ENCODE measurements around the gene COQ8A.
"Not testable (repeated sequence)": the region's sequence is repeated elsewhere in the genome, so short reads cannot be mapped to it uniquely, and the experiment has no call there.

COQ8A gene

DNA sequence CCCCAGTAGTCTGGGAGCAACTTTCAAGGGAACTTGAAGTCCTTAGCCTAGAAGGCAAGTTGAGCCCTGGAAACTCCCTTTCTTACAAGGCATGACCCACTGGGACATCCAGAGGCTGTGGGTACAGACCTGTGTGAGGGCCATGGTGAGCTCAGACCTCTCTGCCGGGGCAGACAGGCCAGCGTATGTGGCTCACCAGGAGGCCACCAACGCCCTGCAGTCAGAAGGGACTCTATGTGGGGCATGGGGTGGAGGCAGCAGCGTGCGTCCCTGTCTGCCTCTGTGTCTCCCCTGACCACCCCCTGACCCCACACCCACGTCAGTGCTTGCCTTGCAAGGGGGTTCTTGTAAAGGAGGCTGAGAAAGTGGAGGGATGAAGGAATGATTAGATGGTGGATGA, 10.8 kb downstream of the COQ8A start:
- DNase-seq (ENCODE audit: low read depth): peak; percentile 29
- no peak overlapping the region for H3K4me3 ChIP-seq (ENCODE audit: low read depth, low read length)
- TF ChIP-seq, protein P1, sequence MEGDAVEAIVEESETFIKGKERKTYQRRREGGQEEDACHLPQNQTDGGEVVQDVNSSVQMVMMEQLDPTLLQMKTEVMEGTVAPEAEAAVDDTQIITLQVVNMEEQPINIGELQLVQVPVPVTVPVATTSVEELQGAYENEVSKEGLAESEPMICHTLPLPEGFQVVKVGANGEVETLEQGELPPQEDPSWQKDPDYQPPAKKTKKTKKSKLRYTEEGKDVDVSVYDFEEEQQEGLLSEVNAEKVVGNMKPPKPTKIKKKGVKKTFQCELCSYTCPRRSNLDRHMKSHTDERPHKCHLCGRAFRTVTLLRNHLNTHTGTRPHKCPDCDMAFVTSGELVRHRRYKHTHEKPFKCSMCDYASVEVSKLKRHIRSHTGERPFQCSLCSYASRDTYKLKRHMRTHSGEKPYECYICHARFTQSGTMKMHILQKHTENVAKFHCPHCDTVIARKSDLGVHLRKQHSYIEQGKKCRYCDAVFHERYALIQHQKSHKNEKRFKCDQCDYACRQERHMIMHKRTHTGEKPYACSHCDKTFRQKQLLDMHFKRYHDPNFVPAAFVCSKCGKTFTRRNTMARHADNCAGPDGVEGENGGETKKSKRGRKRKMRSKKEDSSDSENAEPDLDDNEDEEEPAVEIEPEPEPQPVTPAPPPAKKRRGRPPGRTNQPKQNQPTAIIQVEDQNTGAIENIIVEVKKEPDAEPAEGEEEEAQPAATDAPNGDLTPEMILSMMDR (IDR thresholded peaks at IDR 0.05; ENCODE audit: insufficient read depth, low read depth, low read length, missing control alignments): no peak

DNA sequence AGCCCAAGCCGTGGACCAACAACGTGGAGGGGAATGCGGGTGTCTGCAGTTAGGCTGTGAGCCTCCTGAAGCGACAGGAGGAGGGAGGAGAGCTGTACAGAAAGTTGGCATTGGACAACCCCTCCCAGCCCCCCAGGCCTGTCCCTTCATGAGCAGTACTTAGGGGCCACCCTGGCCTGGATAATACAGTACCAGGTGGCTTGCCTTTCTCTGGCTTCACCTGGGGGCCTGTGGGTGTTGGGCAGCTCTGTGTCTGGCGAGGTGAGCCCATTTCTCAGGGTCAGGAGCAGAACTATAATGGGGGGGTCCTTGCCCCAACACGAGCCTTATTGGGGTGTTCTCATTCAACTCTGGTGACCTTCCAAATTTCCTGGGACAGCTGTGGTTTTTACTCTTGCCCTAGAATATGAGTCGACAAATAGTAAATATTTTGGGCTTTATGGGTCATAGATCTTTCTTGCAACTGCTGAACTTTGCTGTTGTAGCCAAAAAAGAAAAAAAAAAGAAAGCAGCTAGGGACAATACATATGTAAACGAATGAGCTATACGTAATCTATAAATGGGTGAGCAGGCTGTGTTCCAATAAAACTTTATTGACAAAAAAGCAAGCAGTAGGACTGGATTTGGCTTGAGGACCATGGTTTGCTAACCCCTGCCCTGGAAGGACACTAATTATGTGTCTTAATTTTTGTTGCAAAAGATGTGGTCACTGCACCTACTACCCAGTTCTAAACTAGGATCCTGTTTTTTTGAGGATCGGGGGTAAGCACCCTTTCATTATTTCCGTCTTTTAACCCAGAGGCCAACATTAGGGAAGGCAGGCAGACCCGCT, 11.4 kb downstream of the COQ8A start:
- no peak for DNase-seq (ENCODE audit: low read depth)
- TF ChIP-seq, protein P1 (IDR thresholded peaks at IDR 0.05; ENCODE audit: insufficient read depth, low read depth, low read length, missing control alignments): no peak

DNA sequence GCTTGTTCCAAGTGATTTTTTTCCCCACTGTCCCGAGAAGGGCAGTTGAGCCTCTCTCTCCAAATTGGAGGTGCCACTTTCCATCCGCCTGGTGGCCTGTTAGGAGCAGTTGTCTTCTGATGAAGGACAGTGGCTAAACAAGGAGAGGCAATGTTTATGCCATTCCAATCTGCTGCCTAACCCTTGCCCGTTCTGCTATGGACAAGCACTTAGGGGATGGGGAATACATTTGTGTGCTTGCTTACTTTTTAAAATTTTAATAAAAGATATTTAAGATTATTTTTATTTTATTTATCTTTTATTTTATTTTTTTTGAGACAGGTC, 12.0 kb downstream of the COQ8A start:
- DNase-seq (ENCODE audit: low read depth): no peak
- TF ChIP-seq, protein P1 (IDR thresholded peaks at IDR 0.05; ENCODE audit: insufficient read depth, low read depth, low read length, missing control alignments): no peak

More for the DNA sequence above, 11.4 kb downstream of the COQ8A start:
- no peak overlapping the region for H3K4me3 ChIP-seq (ENCODE audit: low read depth, low read length)

DNA sequence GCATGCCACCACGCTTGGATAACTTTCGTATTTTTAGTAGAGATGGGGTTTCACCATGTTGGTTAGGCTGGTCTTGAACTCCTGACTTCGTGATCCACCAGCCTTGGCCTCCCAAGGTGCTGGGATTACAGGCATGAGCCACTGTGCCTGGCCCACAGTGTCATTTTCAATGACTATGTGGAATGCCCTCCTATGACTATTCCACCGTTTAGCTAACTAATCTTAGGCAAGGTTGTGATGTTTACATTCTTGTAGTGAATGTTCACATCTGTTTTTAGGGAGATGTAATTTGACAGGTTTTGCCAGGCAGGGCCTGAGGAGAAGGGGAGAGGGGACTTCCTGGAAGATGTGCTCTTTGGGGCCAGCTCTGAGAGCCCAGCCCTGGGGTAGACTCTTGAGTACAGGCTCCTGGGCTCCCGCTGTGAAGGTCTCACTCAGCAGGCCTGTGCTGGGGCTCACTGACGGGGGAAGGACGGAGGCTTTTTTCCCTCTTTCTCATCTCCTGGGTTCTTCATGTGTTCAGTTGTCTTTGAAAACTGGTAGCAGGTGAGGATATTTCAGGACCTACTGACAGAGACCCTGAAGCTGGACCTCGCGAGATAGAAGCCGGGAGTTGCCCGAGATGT, 13.2 kb downstream of the COQ8A start:
- TF ChIP-seq, protein P1 (IDR thresholded peaks at IDR 0.05; ENCODE audit: insufficient read depth, low read depth, low read length, missing control alignments): no peak
- no peak overlapping the region for H3K4me3 ChIP-seq (ENCODE audit: low read depth, low read length)
- no peak for DNase-seq (ENCODE audit: low read depth)

More for the DNA sequence above, 12.0 kb downstream of the COQ8A start:
- no peak overlapping the region for H3K4me3 ChIP-seq (ENCODE audit: low read depth, low read length)

DNA sequence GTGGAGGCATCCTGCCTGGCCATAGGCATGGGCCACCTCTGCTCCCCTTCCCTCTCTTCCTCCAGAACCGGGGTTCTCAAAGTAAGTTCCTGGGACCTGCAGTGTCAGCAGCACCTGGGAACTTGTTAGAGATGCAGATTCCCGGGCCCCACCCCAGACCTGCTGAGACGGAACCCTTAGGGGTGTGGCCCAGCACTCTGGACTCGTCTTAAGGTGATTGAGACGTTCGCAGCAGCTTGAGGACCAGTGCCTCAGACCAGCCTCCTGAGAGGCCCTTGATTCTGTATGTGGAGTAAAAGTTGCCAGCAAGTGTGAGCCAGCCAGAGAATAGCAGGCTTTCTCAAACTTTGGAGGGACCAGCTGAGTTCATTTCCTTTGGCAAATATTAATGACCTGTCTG, 14.2 kb downstream of the COQ8A start:
- TF ChIP-seq, protein P1 (IDR thresholded peaks at IDR 0.05; ENCODE audit: insufficient read depth, low read depth, low read length, missing control alignments): no peak
- no peak for DNase-seq (ENCODE audit: low read depth)
- no peak overlapping the region for H3K4me3 ChIP-seq (ENCODE audit: low read depth, low read length)

DNA sequence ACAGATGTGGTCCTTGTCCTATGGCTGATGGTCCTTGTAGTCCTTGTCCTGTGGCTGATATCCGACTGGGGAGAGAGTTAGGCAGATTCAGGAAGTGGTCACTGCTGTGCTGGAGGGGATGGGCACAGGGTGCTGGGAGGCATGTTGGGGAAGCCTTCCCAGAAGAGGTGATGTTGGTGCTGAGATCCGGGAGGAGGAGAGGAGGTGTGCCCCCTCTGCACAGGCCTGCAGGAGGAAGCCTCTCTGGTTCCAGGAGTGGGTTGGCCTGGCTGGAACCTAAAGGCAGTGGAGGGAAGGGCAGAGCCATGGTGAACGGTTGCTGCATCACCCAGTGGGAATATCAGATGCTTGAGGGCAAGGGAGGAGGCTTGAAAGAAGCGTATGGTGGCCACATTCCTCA, 14.7 kb downstream of the COQ8A start:
- no peak for DNase-seq (ENCODE audit: low read depth)
- no peak overlapping the region for H3K4me3 ChIP-seq (ENCODE audit: low read depth, low read length)
- TF ChIP-seq, protein P1 (IDR thresholded peaks at IDR 0.05; ENCODE audit: insufficient read depth, low read depth, low read length, missing control alignments): no peak

DNA sequence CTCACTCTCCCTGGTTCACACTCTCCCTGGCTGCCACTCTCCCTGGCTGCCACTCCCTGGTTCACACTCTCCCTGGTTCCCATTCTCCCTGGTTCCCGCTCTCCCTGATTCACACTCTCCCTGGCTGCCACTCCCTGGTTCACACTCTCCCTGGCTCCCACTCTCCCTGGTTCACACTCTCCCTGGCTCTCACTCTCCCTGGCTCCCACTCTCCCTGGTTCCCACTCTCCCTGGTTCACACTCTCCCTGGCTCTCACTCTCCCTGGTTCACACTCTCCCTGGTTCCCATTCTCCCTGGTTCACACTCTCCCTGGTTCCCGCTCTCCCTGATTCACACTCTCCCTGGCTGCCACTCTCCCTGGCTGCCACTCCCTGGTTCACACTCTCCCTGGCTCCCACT, 15.8 kb downstream of the COQ8A start:
- DNase-seq (ENCODE audit: low read depth); H3K4me3 ChIP-seq (ENCODE audit: low read depth, low read length): not testable (repeated sequence)

Data from GM12865 (cell line).